Activated B cell treated with CpG ODN at 0.5 μM for 24 hours (primary cell): ENCODE results near the gene SIGLEC9. TPM values are rescaled to one million over a fixed set of nuclear protein-coding genes. Genes with fewer than 3 reads are reported as not detected.

Experiments
- ATAC-seq: fragments of 200-7000 bp; cut with Tn5 transposase; one replicate; pipeline ENCODE4 v1.10.0; 2021; ENCODE audit warnings: low read depth, mild to moderate bottlenecking, moderate library complexity
- CTCF ChIA-PET: fragments of 350-600 bp; sonication (Branson Sonifier 250); formaldehyde crosslinking; loops from one replicate; lab custom pipeline; 2021; ENCODE audit warnings: antibody characterized with exemption; lab: Charles Lee
- POLR2A ChIA-PET: fragments of 350-600 bp; sonication (Branson Sonifier 250); formaldehyde crosslinking; loops from one replicate; lab custom pipeline; 2021; ENCODE audit warnings: antibody characterized with exemption; lab: Charles Lee
- DNase-seq: peaks from one replicate; pipeline ENCODE4 v3.0.0; 2022
- H3K27ac Mint-ChIP-seq: one replicate; pipeline ENCODE4 v1.8.0; 2020; ENCODE audit warnings: mixed read lengths
- H3K27me3 Mint-ChIP-seq: one replicate; pipeline ENCODE4 v1.8.0; 2021; ENCODE audit warnings: mixed read lengths
- H3K36me3 Mint-ChIP-seq: one replicate; pipeline ENCODE4 v1.8.0; 2021; ENCODE audit warnings: low read depth, mixed read lengths
- H3K4me1 Mint-ChIP-seq: one replicate; pipeline ENCODE4 v1.8.0; 2021; ENCODE audit warnings: mixed read lengths
- H3K4me3 Mint-ChIP-seq: one replicate; pipeline ENCODE4 v1.8.0; 2020; ENCODE audit warnings: mild to moderate bottlenecking, mixed read lengths
- H3K9me3 Mint-ChIP-seq: one replicate; pipeline ENCODE4 v1.8.0; 2020; ENCODE audit warnings: mixed read lengths
- intact Hi-C: fragments of 100-400 bp; cut with micrococcal nuclease; formaldehyde crosslinking; loops from one replicate; pipeline ENCODE4 v1.15.1; 2024
- total RNA-seq: library from RNA; stranded (reverse); gene quantifications from 2 replicates; pipeline ENCODE4 v1.2.3, GENCODE V29; 2022
- TF ChIP-seq, protein P1 (sequence below): fragments of 200-600 bp; IDR thresholded peaks from one replicate; pipeline ENCODE4 v1.8.0; 2022; ENCODE audit warnings: antibody characterized with exemption, mild to moderate bottlenecking

The SIGLEC9 gene
- total RNA-seq, 1 donor from 2014 or later = 0.29 TPM

DNA sequence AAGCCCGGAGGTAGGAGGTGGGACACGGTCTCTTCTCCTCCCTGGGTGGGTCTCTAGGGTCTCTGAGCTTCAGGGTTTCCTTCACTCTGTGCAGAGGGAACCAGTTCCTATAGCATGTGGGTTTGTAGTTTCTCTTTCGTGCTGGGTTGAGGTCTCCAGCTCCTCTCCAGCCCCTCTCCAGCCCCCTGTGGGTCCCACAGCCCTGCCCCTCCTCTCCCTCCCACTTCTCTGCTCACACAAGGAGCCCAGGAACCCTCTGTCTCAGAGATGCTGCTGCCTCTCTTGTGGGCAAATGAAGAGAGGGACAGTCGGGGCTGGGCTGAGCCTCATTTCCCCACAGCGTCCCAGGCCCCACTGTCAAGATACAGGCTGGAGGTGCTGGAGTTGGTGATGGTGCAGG is 18.8 kb downstream of the SIGLEC9 start:
- H3K36me3 Mint-ChIP-seq = no peaks in the 10 kb centered on the region
- POLR2A ChIA-PET = no interaction called here
- H3K9me3 Mint-ChIP-seq = no peaks in the 10 kb centered on the region
- peaks cover 19% of the 10 kb centered on the region for H3K4me1 Mint-ChIP-seq
- DNase-seq (no peak), ATAC-seq (no peak)
- H3K27me3 Mint-ChIP-seq = peaks cover 37% of the 10 kb centered on the region
- no peak overlapping the region for H3K27ac Mint-ChIP-seq
- no peak overlapping the region for H3K4me3 Mint-ChIP-seq
- TF ChIP-seq, protein P1, sequence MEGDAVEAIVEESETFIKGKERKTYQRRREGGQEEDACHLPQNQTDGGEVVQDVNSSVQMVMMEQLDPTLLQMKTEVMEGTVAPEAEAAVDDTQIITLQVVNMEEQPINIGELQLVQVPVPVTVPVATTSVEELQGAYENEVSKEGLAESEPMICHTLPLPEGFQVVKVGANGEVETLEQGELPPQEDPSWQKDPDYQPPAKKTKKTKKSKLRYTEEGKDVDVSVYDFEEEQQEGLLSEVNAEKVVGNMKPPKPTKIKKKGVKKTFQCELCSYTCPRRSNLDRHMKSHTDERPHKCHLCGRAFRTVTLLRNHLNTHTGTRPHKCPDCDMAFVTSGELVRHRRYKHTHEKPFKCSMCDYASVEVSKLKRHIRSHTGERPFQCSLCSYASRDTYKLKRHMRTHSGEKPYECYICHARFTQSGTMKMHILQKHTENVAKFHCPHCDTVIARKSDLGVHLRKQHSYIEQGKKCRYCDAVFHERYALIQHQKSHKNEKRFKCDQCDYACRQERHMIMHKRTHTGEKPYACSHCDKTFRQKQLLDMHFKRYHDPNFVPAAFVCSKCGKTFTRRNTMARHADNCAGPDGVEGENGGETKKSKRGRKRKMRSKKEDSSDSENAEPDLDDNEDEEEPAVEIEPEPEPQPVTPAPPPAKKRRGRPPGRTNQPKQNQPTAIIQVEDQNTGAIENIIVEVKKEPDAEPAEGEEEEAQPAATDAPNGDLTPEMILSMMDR = no peak
- intact Hi-C loops = no loop called here
- CTCF ChIA-PET = no interaction called here

- DNase-seq (no peak), ATAC-seq (no peak)
- H3K36me3 Mint-ChIP-seq = no peaks in the 10 kb centered on the region
- peaks cover 33% of the 10 kb centered on the region for H3K27me3 Mint-ChIP-seq
- intact Hi-C loops = no loop called here
- POLR2A ChIA-PET = no interaction called here
- no peaks in the 10 kb centered on the region for H3K9me3 Mint-ChIP-seq
- H3K4me1 Mint-ChIP-seq = peaks cover 14% of the 10 kb centered on the region
- TF ChIP-seq, protein P1 = no peak
- H3K4me3 Mint-ChIP-seq = no peak overlapping the region
- no peak overlapping the region for H3K27ac Mint-ChIP-seq
- CTCF ChIA-PET = no interaction called here
Measured at GRCh38 chr19:51144482-51145045, 19.9 kb downstream of the SIGLEC9 start.

- no peak overlapping the region for H3K27ac Mint-ChIP-seq
- no peak for DNase-seq
- no peaks in the 10 kb centered on the region for H3K9me3 Mint-ChIP-seq
- H3K36me3 Mint-ChIP-seq = no peaks in the 10 kb centered on the region
- intact Hi-C loops = no loop called here
- TF ChIP-seq, protein P1 = no peak
- ATAC-seq = no peak
- POLR2A ChIA-PET = no interaction called here
- H3K4me1 Mint-ChIP-seq = peaks cover 5% of the 10 kb centered on the region
- H3K4me3 Mint-ChIP-seq = no peak overlapping the region
- CTCF ChIA-PET = no interaction called here
- H3K27me3 Mint-ChIP-seq = peaks cover 36% of the 10 kb centered on the region
Measured at GRCh38 chr19:51145916-51146493, 21.3 kb downstream of the SIGLEC9 start.

- Mint-ChIP-seq H3K27ac (no peak overlapping the region), H3K4me1 (peaks cover 5% of the 10 kb centered on the region), H3K36me3 (no peaks in the 10 kb centered on the region), H3K27me3 (peaks cover 39% of the 10 kb centered on the region), H3K9me3 (no peaks in the 10 kb centered on the region), H3K4me3 (no peak overlapping the region)
- ChIA-PET CTCF (no interaction called here), POLR2A (no interaction called here)
- intact Hi-C loops = no loop called here
- DNase-seq (no peak), ATAC-seq (no peak)
- TF ChIP-seq, protein P1 = no peak
Measured at GRCh38 chr19:51146751-51147150, 22.0 kb downstream of the SIGLEC9 start.

DNA sequence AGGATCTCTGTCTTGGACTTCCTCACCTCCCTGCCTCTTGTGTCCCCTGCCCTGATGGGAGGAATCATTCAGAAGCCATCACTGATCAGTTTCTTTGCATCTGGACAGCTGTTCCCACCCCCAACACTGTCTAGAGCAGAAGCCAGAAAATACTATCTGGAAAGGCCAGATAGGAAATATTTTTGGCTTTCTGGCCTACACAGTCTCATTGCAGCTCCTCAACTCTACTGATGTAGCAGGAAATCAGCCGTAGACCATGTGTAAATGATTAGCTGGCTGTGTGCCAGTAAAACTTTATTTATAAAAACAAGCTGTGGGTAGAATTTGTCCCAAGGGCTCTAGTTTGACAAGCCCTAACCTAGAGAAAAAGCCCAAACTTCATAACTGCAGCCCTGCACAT is 23.0 kb downstream of the SIGLEC9 start:
- H3K4me1 Mint-ChIP-seq = peaks cover 5% of the 10 kb centered on the region
- no peak for ATAC-seq

More for the DNA sequence above, 23.0 kb downstream of the SIGLEC9 start:
- no peak overlapping the region for H3K27ac Mint-ChIP-seq
- no peak overlapping the region for H3K4me3 Mint-ChIP-seq
- H3K36me3 Mint-ChIP-seq = no peaks in the 10 kb centered on the region
- TF ChIP-seq, protein P1 = no peak
- DNase-seq = no peak
- H3K27me3 Mint-ChIP-seq = peaks cover 39% of the 10 kb centered on the region
- H3K9me3 Mint-ChIP-seq = no peaks in the 10 kb centered on the region
- CTCF ChIA-PET = no interaction called here
- POLR2A ChIA-PET = no interaction called here
- intact Hi-C loops = no loop called here
